Measurements from ENCODE around the gene DCTN5. TPM values are rescaled to one million over a fixed set of nuclear protein-coding genes. Genes with fewer than 3 reads are reported as not detected.
A peak's percentile ranks its signal among the peaks of the same experiment; 100 is the strongest.

The DCTN5 gene
- polyA plus RNA-seq, 3 donors from 2014 or later: 51.9 to 77.8 (median 53.9) TPM

DNA sequence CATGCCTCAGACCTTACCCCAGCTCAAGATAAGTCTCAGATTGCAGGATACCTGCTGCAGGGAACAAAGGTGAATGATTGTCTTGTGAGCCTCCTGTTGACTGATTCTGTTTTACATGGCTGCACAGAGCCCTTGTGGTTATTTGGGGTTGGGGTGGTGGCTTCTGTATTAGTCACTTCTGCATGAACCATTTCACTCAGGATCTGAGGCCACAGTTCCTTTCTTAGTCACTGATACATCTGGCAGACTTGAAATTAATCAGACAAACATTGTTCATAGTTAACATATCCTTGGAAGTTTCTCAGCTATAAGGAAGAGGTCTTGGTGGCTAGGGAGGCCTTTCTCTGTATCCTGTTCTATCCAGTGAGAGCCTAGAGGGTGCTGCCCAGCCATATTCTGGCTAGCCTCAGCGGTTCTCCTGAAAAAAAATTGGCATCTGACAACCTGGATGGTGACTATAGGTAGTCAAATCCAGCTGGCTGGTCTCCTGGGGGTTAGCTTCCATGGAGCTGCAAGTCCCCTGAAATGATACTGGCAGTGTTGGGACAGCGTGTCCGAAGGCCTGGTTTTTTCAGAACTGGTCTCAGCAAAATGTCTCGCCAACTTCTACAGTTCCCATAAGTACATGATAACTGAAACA lies 29.0 kb downstream of the DCTN5 start:
- Mint-ChIP-seq H3K9me3 (no peaks in the 10 kb centered on the region), H3K4me1 (peaks cover 0 to 6% of the 10 kb centered on the region in 2 donors), H3K36me3 (peaks cover 13 to 57% (median 27%) of the 10 kb centered on the region in 3 donors)

DNA sequence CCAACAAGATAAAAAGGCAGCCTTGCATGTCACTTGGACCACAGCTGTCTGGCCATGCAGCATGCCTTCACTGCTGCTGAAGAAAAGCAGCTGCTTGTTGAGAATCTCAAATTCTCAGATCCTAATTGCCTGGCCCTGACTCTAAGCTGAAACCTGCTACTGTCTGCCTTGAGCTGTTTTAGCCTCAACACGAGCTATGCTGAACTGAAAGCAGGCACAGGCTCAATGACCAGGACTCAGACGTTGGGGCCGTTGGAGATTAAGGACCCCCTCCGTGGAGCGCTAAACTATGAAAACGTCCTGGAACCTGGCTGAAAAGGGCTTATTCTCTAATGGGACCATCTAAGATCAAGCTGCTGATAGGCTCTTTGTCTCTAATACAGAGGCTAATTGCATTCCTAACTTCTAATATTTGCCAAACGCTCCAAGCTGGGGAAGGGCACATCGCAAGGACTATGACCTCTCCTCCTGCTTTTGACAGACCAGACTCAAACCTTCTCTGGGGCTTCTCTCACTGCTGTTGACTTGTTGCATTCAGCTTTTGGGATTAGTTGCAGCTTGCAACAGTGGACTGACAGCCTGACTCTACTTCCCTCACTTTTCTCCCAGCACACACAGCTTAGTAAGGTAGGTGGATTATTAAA lies 32.8 kb downstream of the DCTN5 start:
- H3K36me3 Mint-ChIP-seq: peaks cover 0 to 19% (median 6%) of the 10 kb centered on the region in 3 donors
- H3K27me3 Mint-ChIP-seq (ENCODE audit: low read depth in 3 of 3): peaks cover 0 to 1% (median 0%) of the 10 kb centered on the region in 3 donors
- no peak for DNase-seq
- peaks cover 5 to 23% of the 10 kb centered on the region in 2 donors for H3K4me1 Mint-ChIP-seq
- no peaks in the 10 kb centered on the region for H3K9me3 Mint-ChIP-seq
- H3K4me3 Mint-ChIP-seq: no peak overlapping the region
- H3K27ac Mint-ChIP-seq: no peak overlapping the region

More for the DNA sequence above, 29.0 kb downstream of the DCTN5 start:
- H3K4me3 Mint-ChIP-seq: no peak overlapping the region
- no peak for DNase-seq
- H3K27me3 Mint-ChIP-seq (ENCODE audit: low read depth in 3 of 3): no peaks in the 10 kb centered on the region
- H3K27ac Mint-ChIP-seq: peak overlapping the region in 2 of 6 donors; percentile 7 to 11

DNA sequence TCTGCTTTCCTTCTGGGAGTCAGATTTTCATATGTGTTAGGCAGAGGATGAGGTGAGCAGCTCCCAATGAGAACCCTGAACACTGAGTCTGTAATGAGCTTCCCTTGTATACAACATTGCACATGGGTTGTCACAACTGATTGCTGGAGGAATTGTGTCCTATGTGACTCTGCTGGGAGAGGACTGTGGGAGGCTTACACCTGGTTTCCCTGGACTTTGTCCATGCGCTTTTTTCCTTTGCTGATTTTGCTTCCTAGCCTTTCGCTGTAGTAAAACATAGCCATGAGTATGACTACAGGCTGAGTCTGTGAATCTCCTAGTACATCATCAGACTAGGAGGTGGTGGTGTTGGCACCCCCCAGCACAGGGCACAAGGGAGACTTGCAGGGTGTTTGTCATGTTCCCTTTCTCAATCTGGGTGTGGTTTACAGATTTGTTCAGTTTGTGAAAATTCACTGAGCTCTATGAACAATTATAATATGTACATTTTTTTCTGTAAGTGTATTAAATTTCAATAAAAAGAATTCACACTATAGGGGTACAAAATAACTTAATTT lies 35.7 kb downstream of the DCTN5 start:
- Mint-ChIP-seq H3K4me1 (peaks cover 14 to 30% of the 10 kb centered on the region in 2 donors), H3K36me3 (peaks cover under 1 to 9% (median under 1%) of the 10 kb centered on the region in 3 donors), H3K27ac (no peak overlapping the region)

DNA sequence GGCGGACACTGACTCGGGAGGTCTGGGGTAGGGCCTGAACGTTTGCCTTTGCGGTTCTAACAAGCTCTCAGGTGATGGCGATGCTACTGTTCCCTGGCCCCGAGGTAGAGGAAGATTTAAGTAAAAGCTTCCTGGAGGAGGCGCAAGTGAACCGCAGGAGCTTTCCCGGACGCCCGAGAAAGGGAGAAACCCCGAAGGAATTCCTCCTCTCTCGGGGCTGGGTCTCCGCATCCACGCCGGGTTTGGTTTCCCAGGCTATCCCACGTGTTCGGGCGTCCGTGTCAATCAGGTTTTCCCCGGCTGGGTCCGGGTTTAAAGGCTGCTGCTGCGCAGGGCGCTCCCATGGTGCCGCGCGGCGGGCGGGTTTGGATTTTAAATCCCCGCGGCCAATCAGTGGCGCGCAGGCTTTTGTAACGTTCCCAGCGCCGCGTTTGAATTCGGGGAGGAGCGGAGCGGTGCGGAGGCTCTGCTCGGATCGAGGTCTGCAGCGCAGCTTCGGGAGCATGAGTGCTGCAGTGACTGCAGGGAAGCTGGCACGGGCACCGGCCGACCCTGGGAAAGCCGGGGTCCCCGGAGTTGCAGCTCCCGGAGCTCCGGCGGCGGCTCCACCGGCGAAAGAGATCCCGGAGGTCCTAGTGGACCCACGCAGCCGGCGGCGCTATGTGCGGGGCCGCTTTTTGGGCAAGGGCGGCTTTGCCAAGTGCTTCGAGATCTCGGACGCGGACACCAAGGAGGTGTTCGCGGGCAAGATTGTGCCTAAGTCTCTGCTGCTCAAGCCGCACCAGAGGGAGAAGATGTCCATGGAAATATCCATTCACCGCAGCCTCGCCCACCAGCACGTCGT lies 37.4 kb downstream of the DCTN5 start, which contains the start of gene PLK1:
TSS of gene PLK1 (plus strand) at position 460 of the 844 bp plus-strand sequence. CDS start at position 504, 44 bp downstream.
- Mint-ChIP-seq H3K4me1 (peaks cover 14 to 30% of the 10 kb centered on the region in 2 donors), H3K4me3 (peak within 1 kb of the TSS; percentile 78 to 87 (median 83)), H3K27me3 (ENCODE audit: low read depth in 3 of 3) (peaks cover 0 to 2% (median 1%) of the 10 kb centered on the region in 3 donors), H3K36me3 (peaks cover 4 to 11% (median 5%) of the 10 kb centered on the region in 3 donors), H3K27ac (peak within 1 kb of the TSS in 1 of 6 donors; percentile 49), H3K9me3 (no peaks in the 10 kb centered on the region)
- DNase-seq: peak; percentile 48 to 58 (median 58)

More for the DNA sequence above, 35.7 kb downstream of the DCTN5 start:
- peaks cover 0 to 1% (median 1%) of the 10 kb centered on the region in 3 donors for H3K27me3 Mint-ChIP-seq (ENCODE audit: low read depth in 3 of 3)
- no peak for DNase-seq
- H3K9me3 Mint-ChIP-seq: no peaks in the 10 kb centered on the region
- H3K4me3 Mint-ChIP-seq: peak overlapping the region in 3 of 5 donors; percentile 83 to 87 (median 86)

DNA sequence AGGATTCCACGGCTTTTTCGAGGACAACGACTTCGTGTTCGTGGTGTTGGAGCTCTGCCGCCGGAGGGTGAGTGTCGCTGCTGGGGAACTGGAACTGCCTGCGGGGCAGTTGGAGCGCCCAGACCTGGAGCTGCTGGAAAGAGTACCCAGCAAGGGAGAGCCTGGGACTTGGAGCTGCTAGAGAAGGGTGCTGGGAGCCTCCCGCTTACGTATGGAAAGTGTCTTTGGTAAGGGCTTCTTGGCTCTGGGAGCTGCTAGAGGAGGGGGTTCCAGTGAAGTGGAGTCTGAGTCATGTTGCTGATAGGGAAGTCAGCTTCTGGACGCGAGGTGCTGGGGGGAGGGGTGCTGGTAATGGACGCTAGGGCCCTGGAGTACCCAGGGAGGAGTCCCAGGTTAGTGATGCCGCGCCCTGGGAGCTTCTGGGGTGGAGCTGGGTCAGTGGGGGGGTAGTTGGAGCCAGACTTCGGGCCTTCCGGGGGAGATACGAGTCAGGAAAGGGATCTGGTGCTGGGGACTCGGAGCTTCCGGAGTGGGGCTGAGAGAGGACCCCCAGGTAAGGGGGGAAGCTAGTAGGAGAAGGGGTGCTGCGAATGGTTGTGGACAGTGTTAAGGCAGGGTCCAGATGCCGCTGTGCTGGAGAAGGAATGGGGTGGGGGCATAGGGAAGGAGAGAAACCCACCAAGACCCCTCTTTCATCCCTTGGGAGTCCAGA lies 38.2 kb downstream of the DCTN5 start:
- Mint-ChIP-seq H3K27ac (no peak overlapping the region), H3K4me1 (peaks cover 14 to 30% of the 10 kb centered on the region in 2 donors), H3K4me3 (peak overlapping the region; percentile 73 to 87 (median 78)), H3K27me3 (ENCODE audit: low read depth in 3 of 3) (peaks cover 0 to 3% (median 1%) of the 10 kb centered on the region in 3 donors), H3K36me3 (peaks cover 4 to 14% (median 5%) of the 10 kb centered on the region in 3 donors), H3K9me3 (no peaks in the 10 kb centered on the region)
- no peak for DNase-seq

DNA sequence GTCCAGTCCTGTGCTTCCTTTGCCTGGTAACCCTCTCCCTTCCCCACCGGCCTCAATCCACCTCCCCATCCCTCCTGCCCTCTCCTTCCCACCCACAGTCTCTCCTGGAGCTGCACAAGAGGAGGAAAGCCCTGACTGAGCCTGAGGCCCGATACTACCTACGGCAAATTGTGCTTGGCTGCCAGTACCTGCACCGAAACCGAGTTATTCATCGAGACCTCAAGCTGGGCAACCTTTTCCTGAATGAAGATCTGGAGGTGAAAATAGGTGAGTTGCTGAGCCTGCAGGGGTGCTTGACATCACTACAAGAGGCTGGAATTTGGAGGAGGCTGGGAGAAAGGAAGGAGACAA lies 38.7 kb downstream of the DCTN5 start:
- peaks cover 0 to 3% (median 1%) of the 10 kb centered on the region in 3 donors for H3K27me3 Mint-ChIP-seq (ENCODE audit: low read depth in 3 of 3)
- H3K36me3 Mint-ChIP-seq: peaks cover 4 to 14% (median 5%) of the 10 kb centered on the region in 3 donors
- peaks cover 14 to 30% of the 10 kb centered on the region in 2 donors for H3K4me1 Mint-ChIP-seq
- no peaks in the 10 kb centered on the region for H3K9me3 Mint-ChIP-seq
- H3K4me3 Mint-ChIP-seq: peak overlapping the region; percentile 73 to 87 (median 78)
- DNase-seq: no peak
- H3K27ac Mint-ChIP-seq: no peak overlapping the region

DNA sequence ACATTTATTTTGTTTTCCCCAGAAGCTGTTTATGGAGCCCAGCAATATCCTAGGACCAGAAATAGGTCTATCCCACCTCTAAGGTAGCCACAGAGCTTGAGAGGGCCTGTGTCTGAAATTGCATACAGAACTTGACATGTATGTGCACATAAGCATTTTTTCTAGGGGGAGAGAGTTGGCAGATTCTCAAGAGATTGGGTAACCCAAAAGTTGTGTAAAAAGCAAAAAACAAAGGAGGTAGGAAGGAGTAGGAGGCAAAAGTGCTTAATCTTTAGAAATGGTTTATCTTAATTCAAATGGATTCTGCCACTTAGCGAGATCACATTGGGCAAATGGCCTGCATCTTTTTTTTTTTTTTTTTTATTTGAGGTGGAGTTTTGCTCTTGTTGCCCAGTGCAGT lies 40.9 kb downstream of the DCTN5 start:
- no peak for DNase-seq
- Mint-ChIP-seq H3K36me3 (peaks cover 4 to 26% (median 8%) of the 10 kb centered on the region in 3 donors), H3K27me3 (ENCODE audit: low read depth in 3 of 3) (peaks cover 0 to 3% (median 1%) of the 10 kb centered on the region in 3 donors), H3K4me1 (peaks cover 14 to 28% of the 10 kb centered on the region in 2 donors), H3K9me3 (no peaks in the 10 kb centered on the region), H3K4me3 (no peak overlapping the region), H3K27ac (peak overlapping the region in 1 of 6 donors; percentile 2)

DNA sequence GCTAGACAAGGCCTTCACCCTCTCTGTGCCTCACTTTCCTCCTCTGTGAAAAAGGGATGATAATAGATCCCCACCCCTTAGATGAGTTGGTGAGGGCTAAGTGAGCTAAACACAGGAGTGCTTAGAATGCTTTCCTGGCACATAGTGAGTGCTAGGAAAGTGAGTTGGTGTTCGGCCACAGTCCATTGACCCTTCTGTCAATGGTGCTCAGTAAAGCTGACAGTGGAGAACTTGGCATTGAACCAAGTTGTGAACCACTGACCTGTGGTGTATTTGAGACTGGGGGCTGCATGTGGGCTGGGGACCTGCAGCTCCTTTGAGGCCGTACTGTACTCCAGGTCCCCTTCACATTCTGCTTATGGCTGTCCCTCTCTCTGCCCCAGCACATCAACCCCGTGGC lies 42.2 kb downstream of the DCTN5 start:
- peaks cover 0 to 3% (median 1%) of the 10 kb centered on the region in 3 donors for H3K27me3 Mint-ChIP-seq (ENCODE audit: low read depth in 3 of 3)
- no peak for DNase-seq
- H3K4me3 Mint-ChIP-seq: no peak overlapping the region
- H3K4me1 Mint-ChIP-seq: peaks cover 11 to 16% of the 10 kb centered on the region in 2 donors
- H3K27ac Mint-ChIP-seq: no peak overlapping the region
- peaks cover 8 to 38% (median 9%) of the 10 kb centered on the region in 3 donors for H3K36me3 Mint-ChIP-seq
- H3K9me3 Mint-ChIP-seq: no peaks in the 10 kb centered on the region

DNA sequence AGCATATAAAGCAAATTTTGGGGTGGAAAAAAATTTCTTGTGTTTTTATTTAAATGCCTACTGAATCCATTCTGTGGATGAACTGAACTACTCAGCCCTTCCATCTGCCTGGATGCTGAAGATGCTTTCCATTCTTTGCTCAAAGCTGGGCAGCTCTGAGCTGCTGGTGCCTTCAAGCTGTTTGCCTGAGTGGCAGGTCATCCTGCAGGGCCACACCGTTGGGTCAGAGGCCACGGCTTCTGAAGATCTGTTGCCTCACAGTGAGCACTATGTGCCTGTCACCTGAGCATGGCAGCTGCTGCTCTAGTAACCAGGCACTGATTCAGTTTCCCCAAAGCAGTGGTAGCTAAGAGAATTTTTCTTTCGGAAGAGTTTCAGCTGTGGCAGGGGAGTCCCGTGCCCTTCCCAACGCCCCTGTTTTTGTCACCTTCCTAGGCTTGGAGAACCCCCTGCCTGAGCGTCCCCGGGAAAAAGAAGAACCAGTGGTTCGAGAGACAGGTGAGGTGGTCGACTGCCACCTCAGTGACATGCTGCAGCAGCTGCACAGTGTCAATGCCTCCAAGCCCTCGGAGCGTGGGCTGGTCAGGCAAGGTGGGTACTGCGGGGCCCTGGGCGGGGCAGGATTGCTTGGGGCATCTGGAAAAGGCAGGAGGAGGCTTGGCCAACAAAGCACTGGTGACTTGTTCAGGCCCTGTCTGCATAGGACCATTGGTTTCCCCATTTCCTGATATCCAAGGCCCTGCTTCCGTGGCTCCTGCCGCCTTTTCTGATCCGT lies 46.0 kb downstream of the DCTN5 start:
- H3K27me3 Mint-ChIP-seq (ENCODE audit: low read depth in 3 of 3): peaks cover 0 to 2% (median 0%) of the 10 kb centered on the region in 3 donors
- no peaks in the 10 kb centered on the region for H3K4me1 Mint-ChIP-seq
- H3K36me3 Mint-ChIP-seq: peaks cover 8 to 43% (median 12%) of the 10 kb centered on the region in 3 donors
- peak overlapping the region in 2 of 6 donors; percentile 2 to 40 for H3K27ac Mint-ChIP-seq
- no peak for DNase-seq
- H3K4me3 Mint-ChIP-seq: no peak overlapping the region
- H3K9me3 Mint-ChIP-seq: no peaks in the 10 kb centered on the region

DNA sequence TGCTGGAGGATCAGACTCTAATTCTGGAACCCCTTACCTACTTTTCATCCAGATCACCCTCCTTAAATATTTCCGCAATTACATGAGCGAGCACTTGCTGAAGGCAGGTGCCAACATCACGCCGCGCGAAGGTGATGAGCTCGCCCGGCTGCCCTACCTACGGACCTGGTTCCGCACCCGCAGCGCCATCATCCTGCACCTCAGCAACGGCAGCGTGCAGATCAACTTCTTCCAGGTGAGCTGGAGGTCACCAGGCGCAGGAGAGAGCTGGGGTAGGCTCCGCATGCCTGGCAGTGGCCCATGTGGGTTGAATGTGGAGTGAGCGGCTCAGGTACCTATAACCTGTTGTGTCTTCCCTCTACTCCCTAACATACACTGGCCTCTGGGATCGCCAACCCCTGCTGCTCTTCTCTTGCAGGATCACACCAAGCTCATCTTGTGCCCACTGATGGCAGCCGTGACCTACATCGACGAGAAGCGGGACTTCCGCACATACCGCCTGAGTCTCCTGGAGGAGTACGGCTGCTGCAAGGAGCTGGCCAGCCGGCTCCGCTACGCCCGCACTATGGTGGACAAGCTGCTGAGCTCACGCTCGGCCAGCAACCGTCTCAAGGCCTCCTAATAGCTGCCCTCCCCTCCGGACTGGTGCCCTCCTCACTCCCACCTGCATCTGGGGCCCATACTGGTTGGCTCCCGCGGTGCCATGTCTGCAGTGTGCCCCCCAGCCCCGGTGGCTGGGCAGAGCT lies 48.3 kb downstream of the DCTN5 start:
- H3K4me3 Mint-ChIP-seq: no peak overlapping the region
- H3K36me3 Mint-ChIP-seq: peaks cover 6 to 34% (median 11%) of the 10 kb centered on the region in 3 donors
- H3K27me3 Mint-ChIP-seq (ENCODE audit: low read depth in 3 of 3): no peaks in the 10 kb centered on the region
- H3K9me3 Mint-ChIP-seq: no peaks in the 10 kb centered on the region
- H3K27ac Mint-ChIP-seq: no peak overlapping the region
- peaks cover 0 to under 1% of the 10 kb centered on the region in 2 donors for H3K4me1 Mint-ChIP-seq
- DNase-seq: no peak

DNA sequence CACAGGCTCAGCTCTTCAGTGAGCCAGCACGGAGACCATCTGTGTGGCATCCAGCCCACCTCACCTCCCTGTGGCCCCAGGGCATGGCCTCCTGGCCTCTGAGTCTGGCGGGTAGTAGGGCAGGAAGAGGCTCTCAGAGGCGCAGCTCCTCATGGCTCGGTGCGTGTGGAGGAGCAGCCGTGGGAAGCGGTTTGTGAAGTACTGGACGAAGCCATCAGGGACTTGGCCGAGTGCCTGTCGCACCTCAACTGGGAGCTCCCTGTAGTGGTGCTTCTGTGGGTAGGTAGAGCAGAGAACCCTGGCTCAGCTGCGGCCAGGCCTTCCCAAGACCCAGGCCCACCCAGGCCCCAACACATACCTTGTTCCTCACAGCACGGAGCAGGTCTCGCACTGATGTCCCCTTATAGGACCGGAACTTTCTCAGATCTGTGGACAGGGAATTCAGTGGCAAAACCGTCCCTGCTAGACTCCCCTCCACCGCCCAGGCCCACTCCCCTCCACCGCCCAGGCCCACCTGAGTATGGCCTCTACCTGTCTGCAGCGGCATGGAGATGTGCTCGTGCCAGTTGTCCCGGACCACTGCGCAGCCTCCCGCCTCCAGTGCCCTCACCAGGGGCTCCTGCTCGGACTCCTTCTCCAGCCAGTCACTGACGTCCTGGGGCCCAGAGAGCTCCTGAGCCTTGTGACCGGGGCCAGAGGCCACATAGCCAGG lies 49.7 kb downstream of the DCTN5 start:
- peaks cover 0 to 7% of the 10 kb centered on the region in 2 donors for H3K4me1 Mint-ChIP-seq
- no peaks in the 10 kb centered on the region for H3K27me3 Mint-ChIP-seq (ENCODE audit: low read depth in 3 of 3)
- no peak overlapping the region for H3K4me3 Mint-ChIP-seq
- peaks cover 6 to 31% (median 11%) of the 10 kb centered on the region in 3 donors for H3K36me3 Mint-ChIP-seq
- no peak for DNase-seq
- no peak overlapping the region for H3K27ac Mint-ChIP-seq
- H3K9me3 Mint-ChIP-seq: no peaks in the 10 kb centered on the region

Data from immature natural killer cell (primary cell).